ENCODE results near the gene TLR10.

TLR10 gene

DNA sequence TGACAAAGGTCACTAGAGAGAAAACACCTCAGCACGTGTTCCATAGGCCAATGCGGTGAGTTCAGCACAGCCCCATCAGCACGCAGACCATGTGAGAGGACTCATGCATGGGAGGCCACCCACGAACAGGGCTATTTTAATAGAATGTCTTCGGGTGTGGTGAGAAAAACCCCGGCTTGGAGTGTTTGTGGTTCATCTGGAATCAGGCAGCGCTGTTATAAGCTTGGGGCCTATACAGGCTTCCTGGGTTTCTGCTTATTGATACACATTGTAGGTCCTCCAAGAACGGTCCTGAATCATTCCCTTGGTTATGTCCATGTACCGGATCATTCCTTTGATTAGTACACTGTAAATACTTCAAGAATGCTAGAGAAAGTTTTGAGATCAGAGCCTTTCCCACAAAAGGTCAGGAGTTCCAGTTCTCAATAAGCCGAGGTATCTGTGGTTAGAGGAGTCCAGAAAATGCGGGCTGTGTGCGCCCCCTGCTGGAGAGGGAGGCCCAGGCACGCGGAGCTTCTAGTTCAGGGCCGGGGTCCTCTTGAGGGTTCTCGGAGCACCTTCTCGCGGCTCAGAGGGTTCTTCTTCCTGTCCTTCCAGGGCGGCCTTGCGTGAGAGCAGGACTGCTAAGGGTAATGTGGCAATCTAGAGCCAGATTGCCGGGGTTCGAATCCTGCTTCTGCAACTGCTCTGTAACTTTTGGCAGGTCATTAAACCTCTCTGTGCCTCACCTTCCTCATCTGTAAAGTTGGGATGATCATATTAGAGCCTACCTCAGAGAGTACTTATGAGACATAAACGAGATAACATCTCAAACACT is 51.8 kb downstream of the TLR10 start:
- Histone ChIP-seq H3K79me2 (ENCODE audit: insufficient read depth, low read depth) (no peaks in the 10 kb centered on the region), H3K36me3 (ENCODE audit: insufficient read depth) (no peaks in the 10 kb centered on the region), H3K9ac (no peak overlapping the region), H3K27me3 (ENCODE audit: insufficient read depth, low read depth) (no peaks in the 10 kb centered on the region), H3K4me3 (IDR thresholded peaks at IDR 0.05; ENCODE audit: insufficient read depth, low read depth, low read length) (no peak overlapping the region), H2AFZ (ENCODE audit: low read depth) (no peak overlapping the region), H4K20me1 (ENCODE audit: insufficient read depth) (no peaks in the 10 kb centered on the region), H3K27ac (no peak overlapping the region), H3K4me1 (ENCODE audit: low read depth, poor library complexity, severe bottlenecking) (peaks cover 6% of the 10 kb centered on the region), H3K4me2 (no peak overlapping the region; the same call in 1 of the 2 replicates)
- TF ChIP-seq CTCF (conservative IDR thresholded peaks at IDR 0.05; ENCODE audit: low read depth, low read length), result peak; percentile 92

DNA sequence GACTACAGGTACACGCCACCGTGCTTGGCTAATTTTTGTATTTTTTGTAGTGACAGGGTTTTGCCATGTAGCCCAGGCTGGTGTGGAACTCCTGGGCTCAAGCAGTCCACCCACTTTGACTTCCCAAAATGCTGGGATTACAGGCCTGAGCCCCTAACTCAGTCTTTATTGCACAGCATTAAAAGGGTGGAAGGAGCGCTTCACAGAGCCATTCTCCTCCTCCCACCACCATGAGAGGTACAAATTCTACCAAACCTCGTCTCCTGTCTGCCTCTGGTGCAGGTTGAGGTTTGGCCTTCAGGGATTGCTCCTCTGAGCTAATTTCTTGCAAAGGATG is 52.3 kb downstream of the TLR10 start:
- Histone ChIP-seq H3K4me2 (no peak overlapping the region), H3K9ac (no peak overlapping the region), H4K20me1 (ENCODE audit: insufficient read depth) (no peaks in the 10 kb centered on the region), H3K27ac (no peak overlapping the region), H2AFZ (ENCODE audit: low read depth) (no peak overlapping the region), H3K4me1 (ENCODE audit: low read depth, poor library complexity, severe bottlenecking) (peaks cover 6% of the 10 kb centered on the region), H3K4me3 (IDR thresholded peaks at IDR 0.05; ENCODE audit: insufficient read depth, low read depth, low read length) (no peak overlapping the region), H3K27me3 (ENCODE audit: insufficient read depth, low read depth) (no peaks in the 10 kb centered on the region), H3K36me3 (ENCODE audit: insufficient read depth) (no peaks in the 10 kb centered on the region), H3K79me2 (ENCODE audit: insufficient read depth, low read depth) (no peaks in the 10 kb centered on the region)
- TF ChIP-seq CTCF (conservative IDR thresholded peaks at IDR 0.05; ENCODE audit: low read depth, low read length), result no peak

DNA sequence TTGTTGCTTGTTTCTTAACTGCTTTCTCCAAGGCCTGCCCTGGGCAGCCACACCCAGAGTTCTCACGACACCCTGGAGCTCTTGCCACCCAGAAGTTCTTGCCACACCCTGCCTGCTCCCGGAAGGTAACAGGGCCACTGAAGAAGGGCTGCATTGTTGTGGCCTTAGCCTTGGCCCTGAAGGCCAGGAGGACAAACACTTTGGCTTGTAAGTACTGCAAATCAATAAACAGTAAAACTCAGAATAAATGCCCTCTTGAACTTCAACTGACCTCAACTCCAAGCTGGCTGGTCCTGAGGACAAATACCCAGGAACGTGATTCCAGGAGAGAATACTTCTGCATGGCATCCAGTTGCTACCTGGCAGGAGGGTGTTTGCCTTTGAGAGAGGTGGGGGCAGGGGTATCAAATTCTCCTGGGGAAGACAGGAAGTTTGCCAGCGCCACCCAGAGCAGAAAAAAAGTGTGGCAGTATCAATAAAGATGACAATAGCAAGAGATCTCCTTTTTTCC is 54.1 kb downstream of the TLR10 start:
- Histone ChIP-seq H3K79me2 (ENCODE audit: insufficient read depth, low read depth) (no peaks in the 10 kb centered on the region), H3K9ac (no peak overlapping the region), H3K27me3 (ENCODE audit: insufficient read depth, low read depth) (no peaks in the 10 kb centered on the region), H3K4me2 (no peak overlapping the region), H4K20me1 (ENCODE audit: insufficient read depth) (no peaks in the 10 kb centered on the region), H3K4me3 (IDR thresholded peaks at IDR 0.05; ENCODE audit: insufficient read depth, low read depth, low read length) (no peak overlapping the region), H3K27ac (no peak overlapping the region), H3K36me3 (ENCODE audit: insufficient read depth) (no peaks in the 10 kb centered on the region), H2AFZ (ENCODE audit: low read depth) (no peak overlapping the region), H3K4me1 (ENCODE audit: low read depth, poor library complexity, severe bottlenecking) (peaks cover 6% of the 10 kb centered on the region)
- TF ChIP-seq CTCF (conservative IDR thresholded peaks at IDR 0.05; ENCODE audit: low read depth, low read length), result no peak

GRCh38 chr4:38724475-38724808 is 58.3 kb downstream of the TLR10 start:
- Histone ChIP-seq H3K4me2 (no peak overlapping the region), H3K27me3 (ENCODE audit: insufficient read depth, low read depth) (no peaks in the 10 kb centered on the region), H3K4me3 (IDR thresholded peaks at IDR 0.05; ENCODE audit: insufficient read depth, low read depth, low read length) (no peak overlapping the region), H3K9ac (no peak overlapping the region), H3K4me1 (ENCODE audit: low read depth, poor library complexity, severe bottlenecking) (no peaks in the 10 kb centered on the region), H3K27ac (no peak overlapping the region), H3K36me3 (ENCODE audit: insufficient read depth) (no peaks in the 10 kb centered on the region), H2AFZ (ENCODE audit: low read depth) (no peak overlapping the region), H4K20me1 (ENCODE audit: insufficient read depth) (no peaks in the 10 kb centered on the region), H3K79me2 (ENCODE audit: insufficient read depth, low read depth) (no peaks in the 10 kb centered on the region)
- no peak for TF ChIP-seq CTCF (conservative IDR thresholded peaks at IDR 0.05; ENCODE audit: low read depth, low read length)

Measured in KMS-11 (cell line).